Right atrium auricular region (tissue), 2 donors: ENCODE measurements around the gene NTRK3. TPM values are rescaled to one million over a fixed set of nuclear protein-coding genes. Genes with fewer than 3 reads are reported as not detected.

ENCODE experiments used
- DNase-seq: peaks from one replicate; pipeline ENCODE4 v3.0.0-alpha.2; 2019; ENCODE audit warnings: low spot score
- H3K27ac ChIP-seq, 2 donors: fragments of 200-600 bp; sonication (generic); 1 replicate in 1 of 2; 2 replicates in 1 of 2; pipeline ENCODE4 v1.5.1; 2016 to 2019
- H3K27me3 ChIP-seq, 2 donors: fragments of 200-600 bp; sonication (generic); one replicate each; pipeline versions ENCODE4 v1.5.1 to v1.6.0; 2017 to 2019
- H3K36me3 ChIP-seq: fragments of 200-600 bp; sonication (generic); one replicate; pipeline ENCODE4 v1.5.1; 2016
- H3K4me1 ChIP-seq, 2 donors: fragments of 200-600 bp; sonication (generic); one replicate each; pipeline versions ENCODE4 v1.5.1 to v1.6.0; 2017 to 2019
- H3K4me3 ChIP-seq, 2 donors: fragments of 200-600 bp; sonication (generic); 1 replicate in 1 of 2; 2 replicates in 1 of 2; pipeline ENCODE4 v1.5.1; 2017 to 2019; ENCODE audit warnings: mild to moderate bottlenecking in 1 of 2, moderate library complexity in 1 of 2
- H3K9me3 ChIP-seq, 2 donors: fragments of 200-600 bp; sonication (generic); one replicate each; pipeline ENCODE4 v1.5.1; 2019
- total RNA-seq, 2 donors: library from RNA; depleted of rRNA; stranded (reverse); fragments of >200 nt; gene quantifications; one replicate each; pipeline ENCODE4 v1.1.0, GENCODE V29; 2016
- TF ChIP-seq, protein P1 (sequence below), 2 donors: fragments of 200-600 bp; sonication (generic); IDR thresholded peaks; one replicate each; pipeline ENCODE4 v1.5.1; 2019; ENCODE audit warnings: antibody characterized with exemption in 2 of 2

Gene NTRK3
- total RNA-seq, 2 donors from 2014 or later: 1.5 to 4.5 TPM

DNA sequence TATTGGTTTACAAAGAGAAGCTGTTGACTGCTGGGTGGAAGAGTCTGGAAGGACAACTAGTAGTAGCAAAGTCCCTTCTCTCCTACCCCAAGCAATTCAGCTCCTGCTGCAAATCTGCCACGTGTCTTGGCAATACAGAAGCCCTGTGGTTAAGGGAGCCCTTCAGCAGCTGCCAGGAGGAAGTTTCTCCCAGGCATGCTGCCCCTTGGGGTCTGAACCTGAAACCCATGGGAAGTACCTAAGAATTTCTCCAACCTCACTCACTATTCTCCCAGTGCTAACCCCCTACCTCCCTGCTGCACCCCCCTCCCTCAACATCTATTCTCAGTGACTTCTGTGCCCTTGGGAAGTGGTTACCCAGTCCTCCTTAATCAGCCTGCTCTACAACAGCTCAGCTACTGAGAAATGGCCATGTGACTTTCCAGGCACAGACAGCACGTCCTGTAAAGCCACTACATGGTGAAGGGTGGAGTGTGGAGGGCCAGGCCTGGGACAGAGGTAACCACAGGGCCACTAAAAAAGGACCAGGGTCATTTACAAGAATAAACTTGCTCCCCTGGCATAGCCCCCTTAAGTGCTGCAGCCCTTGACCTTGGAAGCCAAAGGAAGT lies 316.6 kb downstream of the NTRK3 start:
- Histone ChIP-seq H3K27me3 (no peaks in the 10 kb centered on the region), H3K4me1 (peaks cover 0 to 5% of the 10 kb centered on the region in 2 donors), H3K4me3 (no peak overlapping the region), H3K36me3 (no peaks in the 10 kb centered on the region), H3K9me3 (no peaks in the 10 kb centered on the region), H3K27ac (no peak overlapping the region)
- TF ChIP-seq, protein P1, sequence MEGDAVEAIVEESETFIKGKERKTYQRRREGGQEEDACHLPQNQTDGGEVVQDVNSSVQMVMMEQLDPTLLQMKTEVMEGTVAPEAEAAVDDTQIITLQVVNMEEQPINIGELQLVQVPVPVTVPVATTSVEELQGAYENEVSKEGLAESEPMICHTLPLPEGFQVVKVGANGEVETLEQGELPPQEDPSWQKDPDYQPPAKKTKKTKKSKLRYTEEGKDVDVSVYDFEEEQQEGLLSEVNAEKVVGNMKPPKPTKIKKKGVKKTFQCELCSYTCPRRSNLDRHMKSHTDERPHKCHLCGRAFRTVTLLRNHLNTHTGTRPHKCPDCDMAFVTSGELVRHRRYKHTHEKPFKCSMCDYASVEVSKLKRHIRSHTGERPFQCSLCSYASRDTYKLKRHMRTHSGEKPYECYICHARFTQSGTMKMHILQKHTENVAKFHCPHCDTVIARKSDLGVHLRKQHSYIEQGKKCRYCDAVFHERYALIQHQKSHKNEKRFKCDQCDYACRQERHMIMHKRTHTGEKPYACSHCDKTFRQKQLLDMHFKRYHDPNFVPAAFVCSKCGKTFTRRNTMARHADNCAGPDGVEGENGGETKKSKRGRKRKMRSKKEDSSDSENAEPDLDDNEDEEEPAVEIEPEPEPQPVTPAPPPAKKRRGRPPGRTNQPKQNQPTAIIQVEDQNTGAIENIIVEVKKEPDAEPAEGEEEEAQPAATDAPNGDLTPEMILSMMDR (IDR thresholded peaks at IDR 0.05): no peak
- DNase-seq: no peak

DNA sequence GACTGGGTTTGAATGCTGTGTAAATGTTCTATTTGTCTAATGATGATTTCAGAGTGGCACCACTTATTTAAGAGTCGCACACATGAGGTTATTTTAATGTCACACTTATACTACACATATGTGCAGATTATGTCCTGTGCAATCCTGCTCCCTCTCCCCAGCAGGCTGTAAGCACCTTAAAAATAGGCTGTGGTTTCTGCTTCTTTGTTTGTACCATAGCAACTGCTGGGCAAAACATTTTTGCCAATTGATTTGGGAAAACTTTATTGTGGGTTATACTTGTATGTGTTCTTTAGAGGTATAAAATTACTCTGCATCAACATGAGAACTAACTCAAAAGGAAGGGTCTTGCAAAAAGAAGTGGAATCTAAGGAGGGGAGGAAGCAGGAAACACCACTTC lies 318.5 kb downstream of the NTRK3 start:
- no peak for DNase-seq
- peaks cover 0 to 5% of the 10 kb centered on the region in 2 donors for H3K4me1 ChIP-seq
- H3K4me3 ChIP-seq: no peak overlapping the region
- H3K9me3 ChIP-seq: no peaks in the 10 kb centered on the region
- H3K27ac ChIP-seq: no peak overlapping the region
- H3K27me3 ChIP-seq: no peaks in the 10 kb centered on the region
- TF ChIP-seq, protein P1 (IDR thresholded peaks at IDR 0.05): no peak
- no peaks in the 10 kb centered on the region for H3K36me3 ChIP-seq

DNA sequence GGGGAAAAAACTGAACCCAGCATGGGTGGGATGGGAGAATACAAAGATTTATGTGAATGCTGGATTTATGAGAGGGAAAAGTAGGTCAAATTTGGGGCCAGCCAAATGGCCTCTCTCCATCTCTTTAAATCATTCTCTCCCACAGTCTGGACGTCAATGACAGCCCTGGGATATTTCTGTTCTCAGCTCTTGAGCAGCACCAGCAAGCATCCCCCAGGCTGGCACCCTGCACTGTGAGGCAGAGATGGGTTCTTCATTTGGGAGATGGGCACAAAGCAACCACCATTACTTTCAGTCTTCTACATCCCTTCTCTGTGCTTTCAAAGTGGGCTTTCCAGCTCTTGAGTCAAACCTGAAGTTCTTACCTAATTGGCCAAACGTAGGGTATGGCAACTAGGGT lies 321.0 kb downstream of the NTRK3 start:
- Histone ChIP-seq H3K9me3 (no peaks in the 10 kb centered on the region), H3K36me3 (no peaks in the 10 kb centered on the region), H3K4me1 (peaks cover 0 to 5% of the 10 kb centered on the region in 2 donors), H3K4me3 (no peak overlapping the region), H3K27ac (no peak overlapping the region), H3K27me3 (no peaks in the 10 kb centered on the region)
- no peak for DNase-seq
- TF ChIP-seq, protein P1 (IDR thresholded peaks at IDR 0.05): no peak

DNA sequence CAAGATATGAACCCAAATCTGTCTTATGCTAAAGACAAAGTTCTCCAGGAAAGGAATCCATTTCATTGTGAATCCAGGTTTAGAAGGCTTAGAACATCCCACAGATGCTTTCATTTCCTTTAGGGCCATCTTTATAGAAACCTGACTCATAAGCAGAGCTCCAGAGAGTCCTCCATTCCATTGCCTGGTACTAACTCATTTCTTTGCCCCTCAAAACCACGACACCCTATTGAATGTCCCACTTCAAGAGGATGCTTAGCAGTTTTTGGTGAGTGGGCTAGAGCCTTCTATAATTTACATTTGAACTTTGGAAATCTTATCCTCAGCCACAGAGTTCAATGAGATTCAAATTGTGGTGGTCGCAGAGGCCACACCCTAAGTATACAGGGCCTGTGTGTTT lies 325.0 kb downstream of the NTRK3 start:
- DNase-seq: no peak
- Histone ChIP-seq H3K27me3 (no peaks in the 10 kb centered on the region), H3K9me3 (no peaks in the 10 kb centered on the region), H3K4me1 (no peaks in the 10 kb centered on the region), H3K4me3 (no peak overlapping the region), H3K36me3 (no peaks in the 10 kb centered on the region), H3K27ac (no peak overlapping the region)
- TF ChIP-seq, protein P1 (IDR thresholded peaks at IDR 0.05): no peak

DNA sequence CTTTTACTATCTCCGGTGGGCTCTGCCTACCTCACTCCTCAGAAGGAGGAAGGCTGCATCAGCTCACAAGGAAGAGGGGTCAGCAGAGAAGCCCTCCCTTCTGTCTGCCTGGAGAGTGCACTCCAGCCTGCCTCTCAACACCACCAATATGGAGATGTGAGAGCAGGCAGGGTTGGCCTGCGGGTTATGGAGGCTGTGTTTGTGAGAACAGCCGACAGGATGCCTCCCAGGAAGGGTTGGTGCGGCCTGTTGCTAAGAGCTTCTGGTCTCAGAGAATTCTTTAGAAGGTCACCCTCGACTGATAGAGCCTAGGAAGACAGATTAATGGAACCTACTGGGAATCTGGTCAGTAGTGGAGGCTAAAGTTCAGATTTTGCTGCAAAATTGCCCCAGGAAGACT lies 326.1 kb downstream of the NTRK3 start:
- Histone ChIP-seq H3K36me3 (no peaks in the 10 kb centered on the region), H3K4me3 (no peak overlapping the region), H3K27ac (no peak overlapping the region), H3K9me3 (no peaks in the 10 kb centered on the region), H3K4me1 (no peaks in the 10 kb centered on the region), H3K27me3 (no peaks in the 10 kb centered on the region)
- DNase-seq: no peak
- TF ChIP-seq, protein P1 (IDR thresholded peaks at IDR 0.05): no peak

DNA sequence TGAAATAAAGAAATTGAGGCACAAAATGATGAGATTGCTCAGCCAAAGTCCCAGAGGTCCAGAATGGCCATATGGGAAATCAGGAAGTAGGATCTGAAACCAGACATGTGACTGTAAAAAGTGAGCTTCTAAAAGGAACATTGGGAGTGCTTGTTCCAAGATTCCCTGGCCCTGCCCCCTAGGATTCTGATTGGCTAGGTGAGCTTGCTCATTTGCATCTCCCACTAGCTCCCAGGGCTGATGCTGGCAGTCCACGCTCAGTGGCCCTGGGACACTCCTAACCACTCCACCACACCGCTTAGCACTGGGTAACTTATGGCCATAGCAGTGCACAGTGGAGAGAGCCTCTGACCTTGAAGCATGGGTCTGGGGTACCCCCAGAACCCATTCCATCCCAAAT lies 326.7 kb downstream of the NTRK3 start:
- DNase-seq: no peak
- Histone ChIP-seq H3K27me3 (no peaks in the 10 kb centered on the region), H3K27ac (no peak overlapping the region), H3K36me3 (no peaks in the 10 kb centered on the region), H3K9me3 (no peaks in the 10 kb centered on the region), H3K4me3 (no peak overlapping the region), H3K4me1 (no peaks in the 10 kb centered on the region)
- TF ChIP-seq, protein P1 (IDR thresholded peaks at IDR 0.05): no peak
